Measurements from ENCODE around the gene TMEM126A. TPM values are rescaled to one million over a fixed set of nuclear protein-coding genes. Genes with fewer than 3 reads are reported as not detected.
"Not testable (repeated sequence)": the region's sequence is repeated elsewhere in the genome, so short reads cannot be mapped to it uniquely, and the experiment has no call there.

TMEM126A gene
- total RNA-seq, 1 experiment from 2014 or later: 30.6 TPM

DNA sequence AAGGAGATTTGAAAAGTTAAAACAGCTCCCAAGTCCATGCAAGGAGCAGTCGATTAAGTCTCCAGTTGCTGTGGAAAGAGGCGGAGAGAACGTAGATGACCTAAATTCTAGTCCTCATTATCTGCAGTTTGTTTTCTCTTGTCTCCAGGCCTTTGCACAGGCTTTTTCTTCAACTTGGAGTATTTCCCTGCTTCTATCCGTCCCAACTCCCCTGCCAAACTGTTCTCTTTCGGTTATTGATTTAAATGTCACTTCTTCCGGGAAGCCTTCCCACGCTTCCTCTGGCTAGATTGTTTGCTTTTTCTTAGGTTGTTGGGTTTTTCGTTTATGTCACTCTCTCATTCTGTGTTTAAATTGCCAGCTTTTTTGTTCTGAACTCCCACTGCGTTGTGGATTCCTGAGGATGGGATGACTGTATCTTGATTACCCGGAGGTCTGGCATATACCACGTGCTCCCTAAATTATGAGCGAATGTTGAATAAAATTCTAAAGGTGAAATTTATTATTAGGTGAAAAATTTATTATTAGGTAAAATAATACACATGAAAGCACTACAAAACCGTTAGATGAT is 18.9 kb upstream of the TMEM126A start:
- DNase-seq (ENCODE audit: low read depth in 1 of 2, low spot score in 2 of 2): no peak

DNA sequence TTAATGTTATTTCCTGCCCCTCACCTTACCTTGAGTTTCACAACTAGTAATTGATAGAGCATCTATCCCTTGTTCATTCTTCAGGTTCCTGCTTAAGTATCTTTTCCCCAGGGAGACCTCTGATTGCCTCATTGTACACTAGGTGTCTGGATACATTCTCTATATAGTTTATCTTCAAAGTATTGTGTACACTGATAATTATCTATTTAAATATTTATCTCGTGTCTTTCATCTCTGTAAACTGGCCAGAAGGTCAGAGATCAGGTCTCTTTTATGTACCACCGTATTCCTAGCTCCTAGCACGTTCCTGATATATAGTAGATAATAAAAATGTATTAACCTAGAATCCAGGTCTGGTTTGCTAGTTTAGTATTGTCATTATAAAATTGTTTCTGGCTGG is 13.0 kb upstream of the TMEM126A start:
- H3K4me3 ChIP-seq: no peak overlapping the region
- H3K27ac ChIP-seq: no peak overlapping the region
- no peaks in the 10 kb centered on the region for H3K27me3 ChIP-seq (replicated peaks)
- no peaks in the 10 kb centered on the region for H3K9me3 ChIP-seq (replicated peaks)
- H3K4me1 ChIP-seq (replicated peaks): no peaks in the 10 kb centered on the region
- no peak for DNase-seq (ENCODE audit: low read depth in 1 of 2, low spot score in 2 of 2)
- no peaks in the 10 kb centered on the region for H3K36me3 ChIP-seq

More for the DNA sequence above, 18.9 kb upstream of the TMEM126A start:
- Histone ChIP-seq H3K36me3 (no peaks in the 10 kb centered on the region), H3K27ac (peak overlapping the region; percentile 25), H3K9me3 (replicated peaks) (no peaks in the 10 kb centered on the region), H3K4me1 (replicated peaks) (no peaks in the 10 kb centered on the region), H3K27me3 (replicated peaks) (no peaks in the 10 kb centered on the region), H3K4me3 (peak overlapping the region; percentile 49)

DNA sequence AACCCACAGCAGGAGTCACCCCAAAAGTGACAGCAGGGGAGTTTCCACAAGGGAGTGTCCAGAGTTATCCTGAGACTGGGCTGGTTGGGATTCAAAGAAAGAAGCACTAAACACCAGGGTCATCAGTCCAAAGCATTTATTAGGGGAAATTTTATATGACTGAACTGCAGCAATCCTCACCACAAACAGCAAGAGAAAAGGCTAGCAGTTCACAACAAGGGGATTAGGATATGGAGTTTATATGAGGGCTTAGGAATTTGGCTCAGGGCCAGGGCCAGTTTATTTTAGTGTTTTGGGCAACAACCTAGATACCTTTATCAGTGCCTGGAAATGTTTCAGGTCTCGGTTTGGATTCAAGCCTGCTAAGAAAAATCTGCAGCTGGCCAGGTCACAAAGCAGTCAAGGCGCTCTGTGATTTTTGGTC is 4.6 kb upstream of the TMEM126A start:
- no peaks in the 10 kb centered on the region for H3K9me3 ChIP-seq (replicated peaks)
- H3K4me3 ChIP-seq: no peak overlapping the region
- DNase-seq (ENCODE audit: low read depth in 1 of 2, low spot score in 2 of 2): no peak
- no peaks in the 10 kb centered on the region for H3K4me1 ChIP-seq (replicated peaks)
- H3K27me3 ChIP-seq (replicated peaks): no peaks in the 10 kb centered on the region
- H3K36me3 ChIP-seq: no peaks in the 10 kb centered on the region
- H3K27ac ChIP-seq: no peak overlapping the region

DNA sequence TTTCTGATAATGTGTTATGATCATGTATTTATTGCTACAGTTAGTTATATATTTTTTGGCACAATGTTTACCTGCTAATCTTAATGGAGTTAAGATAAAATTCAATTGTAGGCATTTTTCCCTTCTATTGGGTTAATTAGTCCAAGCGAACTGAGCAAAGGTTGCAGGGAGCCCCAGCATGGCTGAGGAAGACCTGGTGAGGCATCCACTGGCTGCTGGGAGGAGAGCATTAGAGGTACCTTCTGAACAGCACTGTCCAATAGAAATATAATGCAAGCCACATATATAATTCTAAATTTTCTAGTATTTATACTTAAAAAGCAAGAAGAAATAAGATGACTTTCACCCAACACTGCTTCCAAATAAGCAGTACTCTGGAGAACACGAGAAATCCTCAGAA is 689 bp upstream of the TMEM126A start:
- no peak for DNase-seq (ENCODE audit: low read depth in 1 of 2, low spot score in 2 of 2)
- H3K27ac ChIP-seq: no peak overlapping the region
- no peaks in the 10 kb centered on the region for H3K9me3 ChIP-seq (replicated peaks)

DNA sequence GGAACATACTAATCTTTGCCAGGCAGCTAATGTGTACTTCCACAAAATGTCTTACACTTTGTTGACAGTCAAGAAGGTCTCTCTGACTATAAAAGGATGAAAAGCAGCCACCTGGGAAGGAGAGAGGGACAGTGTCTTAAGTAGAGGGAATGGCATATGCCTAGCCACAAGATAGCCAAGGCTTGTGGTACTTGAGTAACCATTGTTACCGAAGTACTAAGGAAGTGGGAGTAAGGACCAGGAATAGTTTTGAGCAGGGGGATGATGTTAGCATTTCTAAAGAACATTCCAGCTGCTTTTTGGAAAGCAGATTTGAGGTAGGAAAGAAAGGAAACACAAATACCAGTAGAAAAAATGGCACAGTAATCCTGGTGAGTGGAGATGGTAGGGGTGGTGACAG is 3.4 kb downstream of the TMEM126A start:
- H3K27me3 ChIP-seq (replicated peaks): no peaks in the 10 kb centered on the region
- no peaks in the 10 kb centered on the region for H3K9me3 ChIP-seq (replicated peaks)
- H3K27ac ChIP-seq: no peak overlapping the region
- H3K36me3 ChIP-seq: peaks cover 11% of the 10 kb centered on the region
- DNase-seq (ENCODE audit: low read depth in 1 of 2, low spot score in 2 of 2): no peak
- no peak overlapping the region for H3K4me3 ChIP-seq
- H3K4me1 ChIP-seq (replicated peaks): no peaks in the 10 kb centered on the region

More for the DNA sequence above, 689 bp upstream of the TMEM126A start:
- Histone ChIP-seq H3K4me1 (replicated peaks) (no peaks in the 10 kb centered on the region), H3K27me3 (replicated peaks) (no peaks in the 10 kb centered on the region), H3K36me3 (no peaks in the 10 kb centered on the region; the same call in 1 of the 2 replicates), H3K4me3 (peak overlapping the region; percentile 61)

DNA sequence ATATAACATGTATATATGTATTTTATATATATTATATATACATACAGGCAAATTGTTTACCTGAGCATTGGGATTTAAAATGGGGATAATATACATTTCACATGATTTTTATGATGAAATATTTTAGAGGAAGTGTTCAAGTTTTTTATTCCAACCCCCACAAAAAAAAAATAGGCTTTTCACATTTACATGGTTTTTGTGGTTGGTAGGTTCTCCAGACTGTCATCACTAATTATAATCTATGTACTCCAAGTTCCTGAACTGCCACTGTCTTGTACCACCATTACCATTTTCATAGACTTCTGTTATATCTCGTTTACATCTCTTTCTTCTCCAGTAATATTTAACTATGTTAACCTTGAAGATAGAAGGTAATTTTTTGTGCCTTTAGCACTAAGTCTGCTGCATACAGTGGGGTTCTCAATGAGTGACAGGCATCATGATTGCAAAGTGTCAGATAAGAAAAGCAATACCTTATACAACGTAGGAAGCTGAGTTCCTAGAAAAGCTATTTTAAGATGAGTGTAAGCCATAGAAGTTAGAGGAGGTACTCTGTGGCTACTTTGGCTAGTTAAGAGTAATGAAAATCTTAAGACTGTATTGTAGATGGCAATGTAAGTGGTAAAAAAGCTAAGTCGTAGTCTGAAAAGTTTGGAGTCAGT is 5.2 kb downstream of the TMEM126A start:
- DNase-seq (ENCODE audit: low read depth in 1 of 2, low spot score in 2 of 2): no peak
- H3K9me3 ChIP-seq (replicated peaks): no peaks in the 10 kb centered on the region
- no peak overlapping the region for H3K4me3 ChIP-seq

DNA sequence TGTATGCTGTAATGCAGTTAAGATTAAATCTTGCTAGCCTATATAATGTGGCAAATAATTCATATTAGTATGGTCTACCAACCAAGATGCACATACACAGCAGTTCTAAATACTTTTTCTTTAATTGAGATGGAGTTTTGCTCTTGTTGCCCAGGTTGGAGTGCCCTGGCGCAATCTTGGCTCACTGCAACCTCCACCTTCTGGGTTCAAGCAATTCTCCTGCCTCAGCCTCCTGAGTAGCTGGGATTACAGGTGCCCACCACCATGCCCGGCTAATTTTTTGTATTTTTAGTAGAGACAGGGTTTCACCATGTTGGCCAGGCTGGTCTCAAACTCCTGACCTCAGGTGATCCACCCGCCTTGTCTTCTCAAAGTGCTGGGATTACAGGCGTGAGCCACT is 6.6 kb downstream of the TMEM126A start:
- H3K9me3 ChIP-seq (replicated peaks); H3K4me3 ChIP-seq; H3K27ac ChIP-seq; DNase-seq (ENCODE audit: low read depth in 1 of 2, low spot score in 2 of 2); H3K27me3 ChIP-seq (replicated peaks); H3K4me1 ChIP-seq (replicated peaks): not testable (repeated sequence)
- peaks cover 29% of the 10 kb centered on the region for H3K36me3 ChIP-seq

More for the DNA sequence above, 5.2 kb downstream of the TMEM126A start:
- H3K4me1 ChIP-seq (replicated peaks): no peaks in the 10 kb centered on the region
- H3K27me3 ChIP-seq (replicated peaks): no peaks in the 10 kb centered on the region
- peaks cover 19% of the 10 kb centered on the region for H3K36me3 ChIP-seq
- no peak overlapping the region for H3K27ac ChIP-seq

DNA sequence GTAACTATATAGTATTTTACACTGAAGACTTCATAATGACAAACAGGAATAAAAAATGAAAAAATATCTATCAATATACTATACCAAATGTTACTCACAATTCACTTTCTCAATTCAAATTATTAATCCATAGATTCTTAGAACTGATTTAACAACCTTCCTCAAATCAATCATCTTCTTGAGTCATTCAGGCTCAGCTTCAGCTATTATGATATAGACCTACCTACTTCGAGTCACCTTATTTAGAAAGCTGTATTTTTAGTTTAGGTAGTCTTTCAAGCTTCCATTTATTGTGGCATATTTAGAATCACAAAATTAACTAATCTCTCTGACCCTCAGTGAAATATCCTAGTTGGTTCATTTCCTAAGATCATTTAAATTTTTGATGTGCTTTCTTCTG is 9.0 kb downstream of the TMEM126A start:
- H3K27ac ChIP-seq: no peak overlapping the region
- H3K9me3 ChIP-seq (replicated peaks): no peaks in the 10 kb centered on the region
- H3K4me3 ChIP-seq: no peak overlapping the region
- no peaks in the 10 kb centered on the region for H3K27me3 ChIP-seq (replicated peaks)
- no peaks in the 10 kb centered on the region for H3K4me1 ChIP-seq (replicated peaks)
- peaks cover 46% of the 10 kb centered on the region for H3K36me3 ChIP-seq
- no peak for DNase-seq (ENCODE audit: low read depth in 1 of 2, low spot score in 2 of 2)

DNA sequence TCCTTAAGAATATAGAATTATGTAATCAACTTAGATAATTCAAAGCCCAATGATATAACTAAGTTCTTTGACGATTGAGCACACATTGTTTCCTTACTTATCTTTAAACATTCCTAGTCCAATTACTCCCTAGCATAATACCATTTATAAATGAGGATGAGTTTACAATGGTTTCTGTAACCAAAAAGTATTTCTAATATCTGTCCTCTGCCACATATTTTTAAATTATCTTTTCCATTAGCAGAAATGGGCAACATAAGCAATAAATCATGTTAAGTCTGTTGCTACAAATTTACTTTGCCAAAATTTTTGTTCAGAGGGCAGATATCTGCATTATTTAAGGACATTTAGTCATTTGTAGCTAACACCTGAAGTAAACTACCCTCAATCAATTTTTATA is 10.4 kb downstream of the TMEM126A start:
- H3K27ac ChIP-seq: no peak overlapping the region
- H3K4me1 ChIP-seq (replicated peaks): 0 out of 2 replicates have a peak, but pooled peaks cover 3% of the 10 kb centered on the region
- H3K27me3 ChIP-seq (replicated peaks): no peaks in the 10 kb centered on the region
- DNase-seq (ENCODE audit: low read depth in 1 of 2, low spot score in 2 of 2): no peak
- peaks cover 51% of the 10 kb centered on the region for H3K36me3 ChIP-seq
- H3K4me3 ChIP-seq: no peak overlapping the region
- no peaks in the 10 kb centered on the region for H3K9me3 ChIP-seq (replicated peaks)

DNA sequence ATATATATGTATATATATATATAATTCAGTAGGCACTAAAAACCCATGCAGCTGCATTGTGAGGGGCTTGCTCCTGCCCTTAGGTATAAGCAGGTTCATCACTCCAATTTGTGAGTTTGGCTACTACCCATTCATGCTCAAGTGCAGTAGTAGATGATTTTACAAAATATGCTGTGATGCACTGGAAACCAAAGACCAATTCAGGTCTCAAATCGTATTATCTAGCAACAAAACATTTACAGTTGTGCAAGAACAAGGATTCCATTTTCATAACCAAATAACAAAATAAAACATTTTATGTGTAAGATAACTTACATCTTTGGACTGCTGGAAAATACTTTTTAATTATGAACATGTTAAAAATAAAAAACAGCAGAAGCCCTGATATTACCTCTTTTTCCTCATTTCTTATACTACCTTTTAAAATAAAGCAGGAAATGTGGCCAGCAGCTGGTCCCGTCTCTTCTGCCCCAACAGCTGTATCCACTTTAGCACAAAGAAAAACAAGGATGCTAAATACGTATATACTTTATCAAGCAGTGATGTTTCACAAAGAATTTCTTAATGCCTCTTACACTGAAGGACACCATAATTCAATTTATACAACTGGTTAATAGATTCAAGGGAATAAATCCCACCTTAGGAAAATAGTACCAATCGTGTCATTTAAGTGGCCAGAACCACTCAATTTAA is 14.4 kb downstream of the TMEM126A start:
- no peaks in the 10 kb centered on the region for H3K9me3 ChIP-seq (replicated peaks)
- H3K4me1 ChIP-seq (replicated peaks): peaks cover 9% of the 10 kb centered on the region; the same call in 1 of the 2 replicates
- no peak for DNase-seq (ENCODE audit: low read depth in 1 of 2, low spot score in 2 of 2)
- no peak overlapping the region for H3K27ac ChIP-seq
- no peaks in the 10 kb centered on the region for H3K27me3 ChIP-seq (replicated peaks)
- H3K4me3 ChIP-seq: peak overlapping the region; percentile 80
- peaks cover 48% of the 10 kb centered on the region for H3K36me3 ChIP-seq

DNA sequence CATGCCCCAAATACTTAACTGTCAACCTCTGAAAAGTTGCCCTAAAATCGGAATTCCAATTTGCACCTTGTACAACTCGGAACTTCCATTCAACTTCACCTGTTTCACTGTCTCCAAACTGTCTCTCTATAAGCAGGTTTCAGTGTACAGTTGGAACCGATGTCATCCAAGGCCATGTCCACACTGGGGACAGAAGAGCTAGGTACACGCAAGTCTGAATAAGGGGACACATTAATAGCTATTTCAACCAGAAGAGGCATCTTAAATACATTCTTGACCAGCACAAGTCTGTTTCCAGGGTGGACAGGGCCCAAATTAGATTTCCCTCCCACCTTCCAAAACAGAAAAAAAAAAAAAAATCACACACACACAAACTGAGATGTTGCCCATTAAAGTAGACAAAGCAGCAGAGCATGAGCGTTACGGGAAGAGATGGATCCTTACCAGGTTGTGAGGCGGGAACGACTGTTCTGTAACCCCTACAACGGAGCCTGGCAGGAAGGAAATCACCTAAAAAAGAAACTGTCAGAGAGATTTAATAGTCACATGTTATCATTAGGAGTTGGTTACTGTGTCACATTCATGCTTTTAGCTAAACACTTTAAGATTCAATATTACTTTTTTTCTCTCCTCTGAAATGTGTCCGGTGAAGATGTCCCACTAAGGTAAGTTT is 15.4 kb downstream of the TMEM126A start:
- Histone ChIP-seq H3K9me3 (replicated peaks) (no peaks in the 10 kb centered on the region), H3K36me3 (peaks cover 42% of the 10 kb centered on the region), H3K27ac (no peak overlapping the region), H3K4me3 (peak overlapping the region; percentile 80), H3K27me3 (replicated peaks) (no peaks in the 10 kb centered on the region), H3K4me1 (replicated peaks) (peaks cover 9% of the 10 kb centered on the region; the same call in 1 of the 2 replicates)
- DNase-seq (ENCODE audit: low read depth in 1 of 2, low spot score in 2 of 2): peak in 1 of 2 experiments; percentile 8

DNA sequence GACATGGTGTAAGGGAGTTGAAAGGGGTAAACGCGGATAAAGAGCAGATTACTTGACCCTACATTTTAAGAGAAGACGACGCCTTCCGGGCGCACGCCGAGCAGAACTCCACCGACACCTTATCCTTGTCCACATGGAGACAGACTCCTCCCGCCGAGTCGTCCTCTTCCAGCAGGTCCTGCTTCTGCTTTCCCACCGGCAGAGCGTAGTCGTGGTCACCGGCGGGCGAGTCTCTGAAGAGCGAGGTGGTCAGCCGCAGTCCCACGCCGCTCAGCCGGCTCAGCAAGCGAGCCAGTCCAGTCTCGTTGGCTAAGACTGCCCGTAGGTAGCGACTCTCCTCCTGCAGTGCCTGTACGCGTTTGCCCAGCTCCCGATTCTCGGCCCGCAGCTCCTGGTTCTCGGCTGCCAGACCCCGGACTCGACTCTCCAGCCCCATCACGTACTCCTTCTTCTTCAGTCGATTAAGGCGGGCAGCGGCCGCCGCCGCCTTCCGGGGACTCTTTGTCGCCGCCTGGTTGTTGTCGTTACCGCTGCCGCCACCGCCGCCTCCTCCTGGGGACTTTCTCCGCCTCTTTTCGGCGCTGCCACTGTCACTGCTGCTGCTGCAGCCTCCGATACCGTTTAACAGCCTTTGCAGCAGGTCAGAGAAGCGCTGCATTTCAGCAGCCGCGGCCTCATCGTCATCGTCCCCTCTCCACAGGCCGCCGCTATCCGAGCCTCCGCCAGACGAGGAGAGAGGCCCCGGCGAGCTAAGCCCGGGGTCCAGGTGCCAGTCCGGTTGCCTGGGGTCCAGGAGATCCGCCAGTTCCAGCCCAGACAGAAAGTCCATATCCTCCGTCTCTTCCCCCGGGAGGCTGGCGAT is 16.2 kb downstream of the TMEM126A start:
- H3K27ac ChIP-seq: peak overlapping the region; percentile 93
- peak; percentile 61 to 67 for DNase-seq (ENCODE audit: low read depth in 1 of 2, low spot score in 2 of 2)
- H3K9me3 ChIP-seq (replicated peaks): no peaks in the 10 kb centered on the region
- H3K36me3 ChIP-seq: peaks cover 34% of the 10 kb centered on the region
- no peaks in the 10 kb centered on the region for H3K27me3 ChIP-seq (replicated peaks)
- peak overlapping the region; percentile 80 for H3K4me3 ChIP-seq
- peaks cover 9% of the 10 kb centered on the region; the same call in 1 of the 2 replicates for H3K4me1 ChIP-seq (replicated peaks)

All from SJSA1 (cell line).